ENCODE measurements around the gene ALPG.
"Not testable (repeated sequence)": the region's sequence is repeated elsewhere in the genome, so short reads cannot be mapped to it uniquely, and the experiment has no call there.

The ALPG gene

DNA sequence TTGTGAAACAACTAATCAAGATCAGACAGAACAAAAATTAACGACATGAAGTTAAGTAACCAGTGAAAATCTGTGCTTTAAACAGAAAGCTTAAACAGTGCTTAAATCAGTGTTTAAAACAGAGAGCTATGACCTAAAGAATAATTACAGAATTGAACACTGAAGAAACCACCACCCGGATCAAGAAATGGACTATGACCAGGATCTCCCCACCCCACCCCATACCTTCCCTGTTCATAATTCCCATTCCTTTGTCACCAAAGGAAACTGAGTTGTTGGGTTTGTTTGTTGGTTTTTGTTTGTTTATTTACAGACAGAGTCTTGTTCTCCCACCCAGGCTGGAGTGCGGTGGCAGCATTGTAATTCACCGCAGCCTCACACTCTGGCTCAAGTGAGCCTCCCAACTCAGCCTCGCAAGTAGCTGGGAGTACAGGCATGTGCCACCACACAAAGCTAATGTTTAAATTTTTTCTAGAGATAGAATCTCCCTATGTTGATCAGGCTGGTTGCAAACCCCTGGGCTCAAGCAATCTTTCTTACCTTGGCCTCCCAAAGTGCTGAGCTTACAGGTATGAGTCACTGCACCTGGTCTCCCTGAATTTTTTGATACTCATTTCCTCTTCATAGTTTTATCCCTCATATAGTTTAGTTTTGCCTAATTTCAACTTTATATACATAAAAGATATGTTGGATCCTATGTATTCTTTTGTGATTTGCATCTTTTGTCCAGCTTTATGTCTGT lies 8.2 kb upstream of the ALPG start:
- no peak for DNase-seq

GRCh38 chr2:232400256-232401015 lies 6.2 kb upstream of the ALPG start:
- DNase-seq, result no peak

DNA sequence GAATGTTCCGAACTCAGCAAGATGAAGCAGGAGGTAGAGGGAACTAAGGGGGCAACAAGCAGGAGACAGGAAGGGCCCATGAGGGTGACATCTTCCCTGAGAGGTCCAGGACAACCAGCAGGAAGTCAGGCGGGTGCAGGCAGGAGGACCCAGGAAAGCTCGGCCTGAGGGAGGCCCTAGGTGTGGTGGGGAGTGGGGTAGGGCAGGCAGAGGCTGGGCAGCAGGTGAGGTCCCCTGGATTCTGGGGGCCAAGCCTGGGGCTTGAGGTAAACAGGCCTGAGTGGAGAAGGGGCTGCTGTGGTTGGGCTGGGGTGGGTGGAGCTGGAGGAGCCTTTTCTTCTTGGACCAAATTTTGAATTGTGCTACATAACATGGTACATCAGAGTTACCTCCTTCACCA lies 4.1 kb upstream of the ALPG start:
- no peak for DNase-seq

DNA sequence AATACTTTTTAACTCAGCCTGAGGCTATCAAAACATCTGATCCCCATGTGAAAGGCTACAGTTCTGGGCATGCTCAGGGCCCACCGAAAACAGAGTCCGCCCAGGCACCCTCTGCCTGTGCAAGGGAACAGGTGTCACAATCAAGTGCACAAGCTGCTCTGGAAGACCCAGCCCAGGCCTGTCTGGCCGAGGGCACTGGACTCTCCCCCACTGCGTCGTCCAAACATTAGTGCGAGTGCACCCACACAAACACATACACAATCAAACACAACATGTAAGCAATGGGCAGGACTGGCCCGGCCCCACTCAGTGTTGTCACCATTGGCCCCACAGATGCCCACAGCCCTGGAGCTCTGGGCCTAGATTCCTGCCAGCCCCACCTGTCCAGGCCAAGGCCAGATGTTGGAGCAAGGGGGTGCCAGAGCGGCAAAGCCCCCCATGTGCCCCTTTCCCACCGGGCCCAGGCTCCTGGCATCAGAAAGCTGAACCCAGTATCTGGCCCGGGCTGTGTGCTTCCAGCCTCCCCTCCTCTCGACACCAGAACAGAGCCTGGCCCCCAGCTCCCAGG lies 617 bp upstream of the ALPG start:
- DNase-seq, result no peak

DNA sequence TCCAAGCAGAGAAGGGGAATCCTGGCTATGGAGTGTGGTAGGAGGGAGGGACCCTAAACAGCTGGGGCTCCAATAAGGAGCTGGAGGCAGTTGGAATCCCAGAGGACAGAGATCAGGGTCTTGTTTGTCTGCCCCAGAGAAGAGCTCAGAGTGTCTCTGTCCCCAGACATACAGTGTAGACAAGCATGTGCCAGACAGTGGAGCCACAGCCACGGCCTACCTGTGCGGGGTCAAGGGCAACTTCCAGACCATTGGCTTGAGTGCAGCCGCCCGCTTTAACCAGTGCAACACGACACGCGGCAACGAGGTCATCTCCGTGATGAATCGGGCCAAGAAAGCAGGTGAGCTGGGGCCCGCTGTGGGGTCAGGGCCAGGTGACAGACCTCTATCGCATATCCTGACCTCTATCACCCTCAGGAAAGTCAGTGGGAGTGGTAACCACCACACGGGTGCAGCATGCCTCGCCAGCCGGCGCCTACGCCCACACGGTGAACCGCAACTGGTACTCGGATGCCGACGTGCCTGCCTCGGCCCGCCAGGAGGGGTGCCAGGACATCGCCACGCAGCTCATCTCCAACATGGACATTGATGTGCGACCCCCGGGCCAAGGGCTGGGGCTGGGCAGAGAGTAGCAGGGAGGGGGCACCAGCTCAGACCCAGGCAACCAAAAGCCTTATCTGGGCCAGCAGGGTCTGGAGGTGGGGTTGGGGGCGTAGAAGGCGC lies 945 bp downstream of the ALPG start:
- DNase-seq, result not testable (repeated sequence)

DNA sequence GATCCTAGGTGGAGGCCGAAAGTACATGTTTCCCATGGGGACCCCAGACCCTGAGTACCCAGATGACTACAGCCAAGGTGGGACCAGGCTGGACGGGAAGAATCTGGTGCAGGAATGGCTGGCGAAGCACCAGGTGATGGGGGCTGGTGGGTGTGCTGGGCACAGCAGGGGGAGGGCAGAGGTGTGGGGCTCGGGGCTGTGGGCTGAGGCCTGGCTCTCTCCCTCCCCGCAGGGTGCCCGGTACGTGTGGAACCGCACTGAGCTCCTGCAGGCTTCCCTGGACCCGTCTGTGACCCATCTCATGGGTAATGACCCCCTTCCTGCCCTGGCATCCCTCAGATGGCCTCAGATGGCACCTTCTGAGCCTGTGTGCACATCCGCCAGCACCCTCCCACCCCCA lies 1.6 kb downstream of the ALPG start:
- not testable (repeated sequence) for DNase-seq

GRCh38 chr2:232409617-232410016 lies 3.0 kb downstream of the ALPG start:
- not testable (repeated sequence) for DNase-seq

DNA sequence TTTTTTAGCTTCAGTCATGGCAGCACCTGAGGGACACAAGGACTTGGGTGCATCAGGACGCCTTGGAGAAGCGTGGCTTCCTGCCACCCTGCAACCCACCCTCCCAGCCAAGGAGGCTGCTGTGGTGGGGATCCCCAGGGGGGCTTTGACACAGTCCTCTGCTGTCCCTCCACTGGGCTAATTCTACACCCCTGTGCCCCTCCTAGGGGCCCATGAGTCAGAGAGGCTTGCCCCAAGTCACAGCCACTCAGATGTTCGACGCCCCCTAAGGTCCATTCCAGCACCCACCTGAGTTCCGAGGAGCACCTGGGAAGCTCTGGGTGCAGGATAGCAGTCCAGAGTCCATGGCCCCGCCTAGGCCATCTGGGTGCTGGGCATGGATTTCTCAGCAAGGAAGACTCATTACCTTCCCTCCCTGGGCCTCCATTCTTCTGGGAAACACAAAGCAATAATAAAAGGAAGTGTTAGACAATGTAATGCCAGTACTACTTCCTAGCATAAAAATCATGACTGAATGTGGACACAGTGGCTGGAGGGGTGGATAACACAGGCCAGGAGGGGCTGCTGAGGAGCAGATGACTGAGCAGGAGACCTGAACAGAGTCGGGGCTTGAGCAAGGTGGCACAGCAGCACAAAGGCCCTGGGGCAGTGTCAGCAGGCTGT lies 3.7 kb downstream of the ALPG start:
- no peak for DNase-seq

DNA sequence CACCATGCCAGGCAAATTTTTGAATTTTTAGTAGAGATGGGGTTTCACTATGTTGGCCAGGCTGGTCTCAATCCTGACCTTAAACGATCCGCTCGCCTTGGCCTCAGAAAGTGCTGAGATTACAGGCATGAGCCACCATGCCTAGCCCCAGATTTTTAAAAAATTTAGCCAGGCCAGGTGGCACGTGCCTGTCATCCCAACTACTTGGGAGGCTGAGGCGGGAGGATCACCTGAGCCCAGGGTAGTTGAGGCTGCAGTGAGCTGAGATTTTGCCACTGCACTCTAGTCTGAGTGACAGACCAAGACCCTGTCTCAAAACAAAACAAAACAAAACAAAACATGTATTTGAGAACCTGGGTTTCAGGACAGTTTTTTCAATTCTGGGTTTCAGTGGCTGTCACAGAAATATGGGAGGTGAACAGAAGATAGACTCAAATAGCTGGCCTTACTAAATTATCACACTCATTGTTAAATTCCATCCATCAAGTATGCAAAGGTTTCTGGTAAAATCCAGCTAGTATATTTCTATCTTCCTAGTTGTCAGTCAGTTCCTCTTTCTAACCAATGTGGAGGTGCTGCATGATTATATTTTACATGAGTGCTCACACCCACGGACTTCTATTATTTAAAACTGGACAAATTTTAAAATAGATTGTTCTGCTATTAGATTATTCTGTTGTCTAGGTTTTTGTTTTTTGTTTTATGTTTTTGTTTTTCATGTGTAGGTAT lies 5.4 kb downstream of the ALPG start:
- DNase-seq, result no peak

DNA sequence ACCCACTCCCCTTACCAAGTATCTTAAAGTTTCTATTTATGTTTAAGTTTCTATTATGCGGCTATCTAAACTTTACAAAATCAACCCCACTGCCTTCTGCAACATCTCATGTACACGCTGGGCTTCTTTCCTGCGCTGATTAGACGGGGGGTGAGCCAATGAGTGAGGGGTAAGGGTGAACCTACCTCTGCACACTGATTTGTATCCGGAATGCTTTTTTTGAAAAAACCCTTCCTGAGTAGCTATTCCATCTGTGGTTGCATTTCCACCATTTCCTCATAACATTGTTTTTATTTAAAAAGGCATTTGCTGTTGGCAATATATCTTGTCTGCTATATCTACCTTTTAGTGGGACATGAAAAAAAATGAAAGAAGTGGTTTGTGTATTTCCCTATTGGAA lies 6.3 kb downstream of the ALPG start:
- DNase-seq, result no peak

- no peak for DNase-seq
These were observed 8.6 kb downstream of the ALPG start for GRCh38 chr2:232415138-232415690.

DNA sequence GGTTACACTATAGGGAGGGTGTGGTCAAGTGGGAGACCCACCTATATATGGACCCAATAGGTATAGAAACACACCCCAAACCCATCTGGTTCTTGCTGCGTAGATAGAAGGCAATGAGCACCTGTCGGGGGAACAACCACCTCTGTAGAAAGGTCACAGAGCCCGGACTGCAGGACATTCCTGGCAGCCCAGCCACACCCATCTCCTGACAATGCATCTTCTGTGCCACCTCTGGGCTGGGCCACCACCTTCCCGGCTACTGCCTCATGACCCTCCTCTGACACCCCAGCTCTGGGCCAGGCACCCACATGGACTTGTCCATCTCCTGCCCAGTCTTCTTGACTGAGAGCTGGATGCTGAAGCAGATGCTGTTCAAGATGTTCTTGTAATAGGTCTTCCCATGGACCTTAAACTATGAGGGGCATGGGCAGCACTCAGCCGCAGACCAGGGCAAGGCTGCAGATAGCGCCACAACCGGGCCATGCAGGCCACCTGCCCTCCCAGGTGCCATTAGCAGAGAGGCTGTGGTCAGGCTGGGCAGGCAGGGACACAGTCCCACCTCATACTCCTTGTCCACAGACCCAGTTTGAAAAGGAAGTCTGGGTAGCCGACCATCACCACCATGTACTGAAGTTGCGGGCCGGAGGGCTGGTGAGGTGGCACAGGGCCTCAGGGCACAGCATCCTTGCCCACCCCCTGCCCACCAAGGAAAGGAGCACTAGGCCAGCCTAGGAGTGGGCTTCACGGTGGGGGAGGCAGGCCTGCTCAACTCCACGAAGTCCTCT lies 9.3 kb downstream of the ALPG start:
- DNase-seq, result no peak

- DNase-seq, result no peak
These were observed 10.2 kb downstream of the ALPG start for GRCh38 chr2:232416521-232417470.

- DNase-seq, result no peak
These were observed 10.8 kb downstream of the ALPG start for GRCh38 chr2:232417489-232417888.

- no peak for DNase-seq
These were observed 11.4 kb downstream of the ALPG start for GRCh38 chr2:232418056-232418455.

- peak; percentile 45 for DNase-seq
These were observed 12.0 kb downstream of the ALPG start for GRCh38 chr2:232418466-232419244.

DNA sequence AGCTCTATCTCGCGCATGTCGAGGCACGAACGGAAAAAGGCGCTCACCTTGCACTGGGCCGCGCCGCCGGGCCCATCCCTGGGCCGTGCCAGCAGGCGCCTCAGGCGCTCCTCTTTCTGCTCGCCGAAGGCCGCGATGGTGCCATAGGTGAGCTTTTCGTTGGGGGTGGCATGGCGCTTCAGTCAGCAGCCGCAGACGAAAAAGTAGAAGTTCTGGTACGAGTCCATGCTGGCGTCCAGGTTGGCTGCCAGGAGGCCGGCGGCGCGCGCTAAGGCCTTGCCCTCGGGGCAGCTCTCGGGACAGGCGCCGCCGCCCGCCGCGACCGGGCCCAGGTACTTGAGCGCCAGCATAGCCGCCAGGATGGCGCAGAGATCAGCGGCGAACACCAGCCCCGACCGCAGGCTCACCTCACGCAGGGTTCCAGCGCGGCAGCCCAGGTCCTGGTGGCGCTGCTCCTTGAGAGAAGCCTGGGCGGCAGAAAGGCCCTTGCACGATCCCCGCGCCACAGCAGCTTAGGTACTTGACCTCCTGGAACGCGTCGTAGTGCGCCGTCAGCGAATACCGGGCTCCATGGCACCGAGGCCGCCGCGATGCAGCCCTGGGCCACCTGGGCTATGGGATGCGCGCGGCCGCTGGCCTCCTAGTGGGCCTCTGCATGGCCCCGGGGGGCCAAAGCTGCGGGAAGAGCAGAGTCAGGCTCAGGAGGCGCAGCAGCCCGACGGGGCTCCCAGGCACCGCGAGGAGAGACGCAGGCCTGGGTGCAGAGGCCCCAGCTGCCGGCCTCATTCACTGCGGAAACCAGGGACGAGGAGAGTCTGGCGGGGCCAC lies 12.8 kb downstream of the ALPG start:
- no peak for DNase-seq

DNA sequence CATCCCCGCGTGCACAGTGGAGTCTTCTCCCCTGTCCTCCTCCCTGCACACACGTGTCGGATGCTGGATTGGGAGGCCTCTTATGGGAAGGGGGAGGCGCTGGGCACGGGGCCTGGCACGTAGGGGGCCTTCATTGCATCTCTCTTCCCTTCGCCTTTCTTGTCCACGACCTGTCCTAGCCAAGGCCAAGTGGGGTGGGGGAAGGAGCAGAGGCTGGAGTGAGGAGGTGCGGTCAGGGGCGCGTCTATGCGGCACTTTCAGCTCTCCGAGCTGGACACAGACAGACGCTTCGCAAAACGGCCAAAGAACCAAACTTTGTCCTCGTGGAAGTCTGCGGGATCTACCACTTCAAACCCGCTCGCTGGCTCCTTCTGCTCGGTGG lies 13.4 kb downstream of the ALPG start:
- DNase-seq, result no peak

Measured in inflammatory macrophage treated with lipopolysaccharide for 4 hours (primary cell).